ENCODE measurements around the gene PORCN. TPM values are rescaled to one million over a fixed set of nuclear protein-coding genes. Genes with fewer than 3 reads are reported as not detected.

Gene PORCN
- total and polyA plus RNA-seq, 2 of the 13 experiments (the other 11 are each of a cell fraction or from before 2014, with no cell fraction given) = 3.9 to 5.8 TPM

GRCh38 chrX:48493890-48494364 lies 14.9 kb upstream of the PORCN start (continued):
- TF ChIP-seq RERE (CRISPR knock-in tag; IDR thresholded peaks at IDR 0.05; ENCODE audit: low read depth) = no peak
- TF ChIP-seq BATF2 (CRISPR knock-in tag; IDR thresholded peaks at IDR 0.05) = no peak
- TF ChIP-seq ZNF704 (CRISPR knock-in tag; IDR thresholded peaks at IDR 0.05; ENCODE audit: borderline replicate concordance) = no peak
- TF ChIP-seq TFDP1 (CRISPR knock-in tag; IDR thresholded peaks at IDR 0.05; ENCODE audit: borderline replicate concordance) = no peak
- no peak for TF ChIP-seq ZNF17 (CRISPR knock-in tag; IDR thresholded peaks at IDR 0.05)
- no peak for TF ChIP-seq MED8 (CRISPR knock-in tag; IDR thresholded peaks at IDR 0.05; ENCODE audit: insufficient replicate concordance)
- 0 out of 2 replicates have a peak, but pooled peaks have one; percentile 17 for TF ChIP-seq MAX (IDR thresholded peaks at IDR 0.05)
- TF ChIP-seq PATZ1 (CRISPR knock-in tag; IDR thresholded peaks at IDR 0.05) = 0 out of 2 replicates have a peak, but pooled peaks have one; percentile 12
- TF ChIP-seq SOX5 (CRISPR knock-in tag; IDR thresholded peaks at IDR 0.05; ENCODE audit: borderline replicate concordance) = no peak
- TF ChIP-seq SOX6 (IDR thresholded peaks at IDR 0.05) = no peak
- peak; percentile 12; the same call in 1 of the 2 replicates for TF ChIP-seq SOX6 (CRISPR knock-in tag; IDR thresholded peaks at IDR 0.05)
- TF ChIP-seq RORA (CRISPR knock-in tag; IDR thresholded peaks at IDR 0.05) = no peak
- no peak for TF ChIP-seq KLF13 (CRISPR knock-in tag; IDR thresholded peaks at IDR 0.05)
- no peak for TF ChIP-seq ZNF24 (IDR thresholded peaks at IDR 0.05)
- peak; percentile 34; the same call in 1 of the 2 replicates for TF ChIP-seq SALL1 (CRISPR knock-in tag; IDR thresholded peaks at IDR 0.05)
- TF ChIP-seq CTCF (CRISPR knock-in tag; IDR thresholded peaks at IDR 0.05) = peak; percentile 83
- TF ChIP-seq ZNF207 (IDR thresholded peaks at IDR 0.05; ENCODE audit: borderline replicate concordance) = no peak
- TF ChIP-seq SRF (IDR thresholded peaks at IDR 0.05; ENCODE audit: low read depth, low read length) = no peak

All from HepG2 (cell line).